Mesenchymal stem cell (in vitro differentiated cells and primary cell): Measurements from ENCODE around the gene TSPAN11.
"Not testable (repeated sequence)": the region's sequence is repeated elsewhere in the genome, so short reads cannot be mapped to it uniquely, and the experiment has no call there.

Source experiments
- DNase-seq: peaks from one replicate; pipeline ENCODE4 v3.0.0-alpha.2; 2013
- H2AFZ ChIP-seq: one replicate; pipeline ENCODE4 v1.6.1; 2013; ENCODE audit warnings: low read depth, mild to moderate bottlenecking, control low read depth, inconsistent platforms, low read length, moderate library complexity
- H2AK5ac ChIP-seq: 2 replicates; pipeline ENCODE4 v1.6.1; 2013; ENCODE audit warnings: low read length, moderate library complexity, mild to moderate bottlenecking, inconsistent platforms; ENCODE audit not compliant: severe bottlenecking
- H2BK120ac ChIP-seq: one replicate; pipeline ENCODE4 v1.6.1; 2013; ENCODE audit warnings: low read depth, mild to moderate bottlenecking, inconsistent platforms, low read length, moderate library complexity
- H2BK12ac ChIP-seq, 2 experiments: one replicate each; pipeline ENCODE4 v1.6.1; 2013; ENCODE audit warnings: inconsistent platforms in 2 of 2, low read length in 2 of 2, mild to moderate bottlenecking in 2 of 2, moderate library complexity in 2 of 2, control low read depth in 1 of 2
- H2BK15ac ChIP-seq: one replicate; pipeline ENCODE4 v1.6.1; 2013; ENCODE audit warnings: mild to moderate bottlenecking, low read depth, inconsistent platforms; ENCODE audit not compliant: poor library complexity, severe bottlenecking
- H2BK5ac ChIP-seq: 2 replicates; pipeline ENCODE4 v1.6.1; 2013; ENCODE audit warnings: low read depth, mild to moderate bottlenecking, low read length, control low read depth, inconsistent platforms; ENCODE audit not compliant: poor library complexity, severe bottlenecking
- H3K14ac ChIP-seq, 2 experiments: one replicate each; pipeline ENCODE4 v1.6.1; 2013; ENCODE audit warnings: inconsistent platforms in 2 of 2, low read length in 2 of 2, control low read depth in 1 of 2, mild to moderate bottlenecking in 1 of 2, moderate library complexity in 1 of 2
- H3K18ac ChIP-seq, 2 experiments: one replicate each; pipeline ENCODE4 v1.6.1; 2013; ENCODE audit warnings: inconsistent platforms in 2 of 2, low read length in 2 of 2, control low read depth in 1 of 2, low read depth in 1 of 2, mild to moderate bottlenecking in 1 of 2
- H3K23ac ChIP-seq, 2 experiments: one replicate each; pipeline ENCODE4 v1.6.1; 2013; ENCODE audit warnings: inconsistent platforms in 2 of 2, low read length in 2 of 2, mild to moderate bottlenecking in 2 of 2, moderate library complexity in 2 of 2, control low read depth in 1 of 2
- H3K27ac ChIP-seq: 2 replicates; pipeline ENCODE4 v1.5.1; 2013; ENCODE audit warnings: mild to moderate bottlenecking, moderate library complexity, low read length, control low read depth, inconsistent platforms; ENCODE audit not compliant: poor library complexity, severe bottlenecking
- H3K27me3 ChIP-seq, 2 experiments: 2 replicates each; pipeline versions ENCODE4 v1.6.1 to v1.7.0; 2013; ENCODE audit warnings: low read length in 2 of 2, mild to moderate bottlenecking in 2 of 2, moderate library complexity in 2 of 2, control low read depth in 1 of 2, inconsistent platforms in 1 of 2; ENCODE audit not compliant: control insufficient read depth in 1 of 2, insufficient read depth in 1 of 2
- H3K36me3 ChIP-seq, 2 experiments: 2 replicates each; pipeline versions ENCODE4 v1.6.1 to v1.7.0; 2013; ENCODE audit warnings: low read length in 2 of 2, control low read depth in 1 of 2, inconsistent platforms in 1 of 2, low read depth in 1 of 2, mild to moderate bottlenecking in 1 of 2; ENCODE audit not compliant: insufficient read depth in 2 of 2, control insufficient read depth in 1 of 2
- H3K4ac ChIP-seq, 2 experiments: one replicate each; pipeline ENCODE4 v1.6.1; 2013; ENCODE audit warnings: inconsistent platforms in 2 of 2, low read length in 2 of 2, mild to moderate bottlenecking in 2 of 2, moderate library complexity in 2 of 2, control low read depth in 1 of 2, low read depth in 1 of 2
- H3K4me1 ChIP-seq: 2 replicates; pipeline ENCODE4 v1.6.1; 2013; ENCODE audit warnings: low read depth, low read length, control low read depth; ENCODE audit not compliant: control insufficient read depth, insufficient read depth
- H3K4me2 ChIP-seq: 2 replicates; pipeline ENCODE4 v1.6.1; 2013; ENCODE audit warnings: low read length, mild to moderate bottlenecking, inconsistent platforms; ENCODE audit not compliant: poor library complexity, severe bottlenecking
- H3K4me3 ChIP-seq, 2 experiments: 2 replicates each; pipeline versions ENCODE4 v1.5.1 to v1.7.0; 2013; ENCODE audit warnings: low read length in 2 of 2, mild to moderate bottlenecking in 2 of 2, control low read depth in 1 of 2, low read depth in 1 of 2; ENCODE audit not compliant: insufficient read depth in 1 of 2
- H3K79me1 ChIP-seq: replicated peaks from 2 replicates; pipeline ENCODE4 v1.6.1; 2013; ENCODE audit warnings: mild to moderate bottlenecking, control low read depth, low read length, inconsistent platforms; ENCODE audit not compliant: poor library complexity, severe bottlenecking
- H3K9ac ChIP-seq: 2 replicates; pipeline ENCODE4 v1.7.0; 2013; ENCODE audit warnings: mild to moderate bottlenecking, low read length, moderate library complexity
- H3K9me3 ChIP-seq: 2 replicates; pipeline ENCODE4 v1.7.0; 2013; ENCODE audit warnings: mild to moderate bottlenecking, low read length; ENCODE audit not compliant: control insufficient read depth
- H4K8ac ChIP-seq: one replicate; pipeline ENCODE4 v1.6.1; 2013; ENCODE audit warnings: inconsistent platforms, mild to moderate bottlenecking, low read length, moderate library complexity
- H4K91ac ChIP-seq: one replicate; pipeline ENCODE4 v1.6.1; 2013; ENCODE audit warnings: mild to moderate bottlenecking, low read length, inconsistent platforms
- WGBS: methylation state at CpG from one replicate; pipeline ENCODE4 v1.1.7; 2013; ENCODE audit warnings: mixed read lengths; 5-methylcytosine and 5-hydroxymethylcytosine counted together

Gene TSPAN11

GRCh38 chr12:30887226-30887625 is 39.3 kb upstream of the TSPAN11 start:
- Histone ChIP-seq H3K23ac (no peak overlapping the region), H3K4ac (no peak overlapping the region), H2BK15ac (no peak overlapping the region), H2BK5ac (no peak overlapping the region), H4K8ac (no peak overlapping the region), H2BK120ac (no peak overlapping the region), H3K9me3 (peaks cover 33% of the 10 kb centered on the region), H3K9ac (no peak overlapping the region), H3K4me1 (no peaks in the 10 kb centered on the region), H3K36me3 (no peaks in the 10 kb centered on the region), H3K18ac (no peak overlapping the region), H3K14ac (no peak overlapping the region), H4K91ac (no peak overlapping the region), H2BK12ac (no peak overlapping the region), H3K27me3 (peaks cover 0 to 2% of the 10 kb centered on the region in 2 experiments), H2AFZ (no peak overlapping the region), H3K27ac (no peak overlapping the region), H3K4me3 (no peak overlapping the region), H3K79me1 (no peaks in the 10 kb centered on the region), H2AK5ac (no peak overlapping the region), H3K4me2 (no peak overlapping the region)
- no peak for DNase-seq

- Histone ChIP-seq H3K4ac (no peak overlapping the region), H3K27me3 (peaks cover 0 to 2% of the 10 kb centered on the region in 2 experiments), H4K8ac (no peak overlapping the region), H3K18ac (no peak overlapping the region), H3K4me1 (no peaks in the 10 kb centered on the region), H3K79me1 (no peaks in the 10 kb centered on the region), H3K4me2 (no peak overlapping the region), H3K27ac (no peak overlapping the region), H2BK15ac (no peak overlapping the region), H3K9ac (no peak overlapping the region), H3K14ac (no peak overlapping the region), H4K91ac (no peak overlapping the region), H3K23ac (no peak overlapping the region), H3K4me3 (no peak overlapping the region), H2AK5ac (no peak overlapping the region), H2BK12ac (no peak overlapping the region), H2AFZ (no peak overlapping the region), H2BK5ac (no peak overlapping the region), H3K9me3 (peaks cover 33% of the 10 kb centered on the region), H3K36me3 (no peaks in the 10 kb centered on the region), H2BK120ac (no peak overlapping the region)
- DNase-seq: no peak
Observed at GRCh38 chr12:30888241-30888640, 38.3 kb upstream of the TSPAN11 start.

- H2BK120ac ChIP-seq, H2BK12ac ChIP-seq, H2BK5ac ChIP-seq, H3K4me1 ChIP-seq, H3K36me3 ChIP-seq, H2BK15ac ChIP-seq, H3K4me3 ChIP-seq, H3K4me2 ChIP-seq, DNase-seq, H3K14ac ChIP-seq, H3K4ac ChIP-seq, H3K9ac ChIP-seq, H3K79me1 ChIP-seq, H3K27ac ChIP-seq, H2AK5ac ChIP-seq, H2AFZ ChIP-seq, H3K27me3 ChIP-seq, H4K8ac ChIP-seq, H3K18ac ChIP-seq, H4K91ac ChIP-seq, H3K9me3 ChIP-seq, H3K23ac ChIP-seq: not testable (repeated sequence)
- 68% methylated on average over 9 of the region's 9 CpGs for WGBS
Observed at GRCh38 chr12:30894531-30894930, 32.0 kb upstream of the TSPAN11 start.

GRCh38 chr12:30896461-30896860 is 30.1 kb upstream of the TSPAN11 start:
- 72% methylated on average over 3 of the region's 3 CpGs for WGBS
- no peak overlapping the region for H2BK12ac ChIP-seq
- H3K4me3 ChIP-seq: no peak overlapping the region
- no peak overlapping the region for H4K91ac ChIP-seq
- H3K18ac ChIP-seq: no peak overlapping the region
- no peak overlapping the region for H2BK120ac ChIP-seq
- H3K27ac ChIP-seq: no peak overlapping the region
- no peak overlapping the region for H2BK5ac ChIP-seq
- H4K8ac ChIP-seq: no peak overlapping the region
- no peaks in the 10 kb centered on the region for H3K4me1 ChIP-seq
- no peak overlapping the region for H3K4ac ChIP-seq
- no peaks in the 10 kb centered on the region for H3K9me3 ChIP-seq
- no peak overlapping the region for H2AK5ac ChIP-seq
- peak; percentile 5 for DNase-seq
- no peak overlapping the region for H3K14ac ChIP-seq
- H3K4me2 ChIP-seq: no peak overlapping the region
- H3K23ac ChIP-seq: no peak overlapping the region
- H2BK15ac ChIP-seq: no peak overlapping the region
- H3K79me1 ChIP-seq: no peaks in the 10 kb centered on the region
- peaks cover 0 to 13% of the 10 kb centered on the region in 2 experiments for H3K27me3 ChIP-seq
- H3K9ac ChIP-seq: no peak overlapping the region
- H2AFZ ChIP-seq: no peak overlapping the region
- H3K36me3 ChIP-seq: no peaks in the 10 kb centered on the region
